Activated CD4-positive, alpha-beta T cell treated with anti-CD3 and anti-CD28 coated beads, Interleukin-2, amount 10 ng/mL, durations not matched to agents 24 days and 14 days (primary cell): Measurements from ENCODE around the gene PLXNC1. TPM values are rescaled to one million over a fixed set of nuclear protein-coding genes. Genes with fewer than 3 reads are reported as not detected.

ENCODE experiments used
- DNase-seq: peaks from one replicate; pipeline ENCODE4 v3.0.0; 2022
- H3K27ac Mint-ChIP-seq: one replicate; pipeline ENCODE4 v1.8.0; 2022; ENCODE audit warnings: mild to moderate bottlenecking, mixed read lengths
- H3K27me3 Mint-ChIP-seq: one replicate; pipeline ENCODE4 v1.8.0; 2022; ENCODE audit warnings: mixed read lengths
- H3K36me3 Mint-ChIP-seq: one replicate; pipeline ENCODE4 v1.8.0; 2022; ENCODE audit warnings: low read depth, mild to moderate bottlenecking, mixed read lengths
- H3K4me1 Mint-ChIP-seq: one replicate; pipeline ENCODE4 v1.8.0; 2021; ENCODE audit warnings: mixed read lengths
- H3K4me3 Mint-ChIP-seq: one replicate; pipeline ENCODE4 v1.8.0; 2022; ENCODE audit warnings: mild to moderate bottlenecking, moderate library complexity, mixed read lengths
- H3K9me3 Mint-ChIP-seq: one replicate; pipeline ENCODE4 v1.8.0; 2021; ENCODE audit warnings: mixed read lengths
- intact Hi-C: fragments of 100-400 bp; cut with micrococcal nuclease; formaldehyde crosslinking; loops from one replicate; pipeline ENCODE4 v1.15.1; 2023
- total RNA-seq: library from RNA; stranded (reverse); gene quantifications from 2 replicates; pipeline ENCODE4 v1.2.3, GENCODE V29; 2022

The PLXNC1 gene
- total RNA-seq, 1 donor from 2014 or later, result 16.0 TPM

DNA sequence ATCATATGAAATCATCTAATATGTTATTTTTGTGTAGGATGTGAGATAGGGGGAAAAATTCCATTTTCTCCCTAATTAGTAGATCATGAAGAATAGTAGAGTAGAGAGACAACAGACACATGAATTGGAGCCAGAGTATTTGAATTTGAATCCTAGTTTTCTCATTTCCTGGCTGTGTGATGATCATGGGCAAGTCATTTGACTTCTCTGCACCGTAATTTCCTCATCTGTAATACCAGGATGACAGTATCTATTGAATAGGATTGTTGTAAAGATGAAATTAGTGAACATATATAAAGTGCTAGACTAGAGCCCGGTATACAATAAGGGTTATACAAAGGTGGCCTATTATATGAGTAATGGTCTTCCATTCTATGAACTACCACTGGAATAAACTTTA is 32.2 kb upstream of the PLXNC1 start:
- Mint-ChIP-seq H3K36me3 (no peaks in the 10 kb centered on the region), H3K9me3 (peaks cover 3% of the 10 kb centered on the region), H3K4me3 (no peak overlapping the region), H3K27ac (no peak overlapping the region), H3K27me3 (no peaks in the 10 kb centered on the region), H3K4me1 (peaks cover 10% of the 10 kb centered on the region)
- intact Hi-C loops, result no loop called here
- no peak for DNase-seq

DNA sequence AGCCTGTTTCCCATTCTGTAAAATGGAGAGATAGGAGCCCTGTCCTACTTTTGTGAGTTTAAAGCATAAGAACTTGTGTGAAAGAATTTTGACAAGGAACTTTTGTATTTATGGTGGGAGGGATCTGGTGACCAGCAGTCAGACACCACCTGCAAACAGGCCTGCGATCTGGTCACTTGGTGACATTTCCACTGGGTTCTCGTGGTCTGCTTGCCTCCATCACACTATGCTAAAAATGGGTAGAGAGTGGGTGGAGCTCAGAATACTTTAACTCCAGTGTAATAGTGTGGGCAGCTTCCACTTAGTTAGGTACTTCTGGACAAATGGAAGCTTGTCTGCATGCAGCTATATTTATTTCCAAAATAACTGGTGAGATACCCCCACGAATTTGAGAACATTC is 26.5 kb upstream of the PLXNC1 start:
- H3K4me3 Mint-ChIP-seq, result no peak overlapping the region
- no peaks in the 10 kb centered on the region for H3K36me3 Mint-ChIP-seq
- no peaks in the 10 kb centered on the region for H3K27me3 Mint-ChIP-seq
- peak overlapping the region; percentile 29 for H3K27ac Mint-ChIP-seq
- peaks cover 37% of the 10 kb centered on the region for H3K4me1 Mint-ChIP-seq
- peaks cover 3% of the 10 kb centered on the region for H3K9me3 Mint-ChIP-seq
- DNase-seq, result no peak
- intact Hi-C loops, result no loop called here

DNA sequence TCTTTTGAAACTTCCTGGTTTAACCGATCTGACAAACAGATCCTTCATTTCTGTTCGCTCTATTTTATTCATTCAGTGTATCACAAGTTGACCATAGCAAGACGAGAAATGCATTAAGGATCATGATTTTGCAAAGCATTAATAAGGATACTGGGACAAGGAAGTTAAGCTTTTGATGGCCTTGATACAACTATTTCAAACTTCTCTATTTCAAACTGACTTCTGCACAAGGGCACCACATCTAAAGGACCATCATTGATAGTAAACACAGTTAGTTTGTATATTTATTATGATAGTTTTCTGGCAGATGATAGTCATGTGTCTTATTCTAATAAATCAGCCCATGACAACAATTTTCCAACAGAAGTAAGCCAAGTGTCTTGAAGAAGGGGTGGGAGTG is 25.8 kb upstream of the PLXNC1 start:
- Mint-ChIP-seq H3K9me3 (peaks cover 3% of the 10 kb centered on the region), H3K4me3 (no peak overlapping the region), H3K36me3 (no peaks in the 10 kb centered on the region), H3K27me3 (no peaks in the 10 kb centered on the region), H3K27ac (no peak overlapping the region), H3K4me1 (peaks cover 41% of the 10 kb centered on the region)
- intact Hi-C loops, result no loop called here
- DNase-seq, result no peak

DNA sequence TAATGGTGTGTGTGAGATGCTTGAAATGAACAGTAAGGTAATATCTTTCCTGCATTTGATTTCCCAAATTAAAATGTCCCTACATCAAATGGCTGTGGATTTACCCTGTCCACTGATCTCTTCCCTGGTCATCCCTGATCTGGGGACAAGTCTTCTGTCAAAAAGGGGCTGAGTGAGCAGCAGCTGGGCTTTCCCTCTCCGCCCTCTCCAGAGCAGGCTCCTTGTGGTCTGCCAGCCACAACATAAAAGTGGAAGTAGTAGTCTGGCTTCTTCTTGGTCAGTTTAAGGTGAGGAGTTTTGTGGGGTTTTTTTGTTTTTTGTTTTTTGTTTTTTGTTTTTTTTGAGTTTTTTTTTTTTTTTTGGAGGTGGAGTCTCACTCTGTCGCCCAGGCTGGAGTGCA is 25.2 kb upstream of the PLXNC1 start:
- peaks cover 2% of the 10 kb centered on the region for H3K27me3 Mint-ChIP-seq
- H3K4me1 Mint-ChIP-seq, result peaks cover 43% of the 10 kb centered on the region
- no peaks in the 10 kb centered on the region for H3K36me3 Mint-ChIP-seq
- H3K27ac Mint-ChIP-seq, result peak overlapping the region; percentile 86
- peaks cover 3% of the 10 kb centered on the region for H3K9me3 Mint-ChIP-seq
- DNase-seq, result no peak
- intact Hi-C loops, result no loop called here
- no peak overlapping the region for H3K4me3 Mint-ChIP-seq

DNA sequence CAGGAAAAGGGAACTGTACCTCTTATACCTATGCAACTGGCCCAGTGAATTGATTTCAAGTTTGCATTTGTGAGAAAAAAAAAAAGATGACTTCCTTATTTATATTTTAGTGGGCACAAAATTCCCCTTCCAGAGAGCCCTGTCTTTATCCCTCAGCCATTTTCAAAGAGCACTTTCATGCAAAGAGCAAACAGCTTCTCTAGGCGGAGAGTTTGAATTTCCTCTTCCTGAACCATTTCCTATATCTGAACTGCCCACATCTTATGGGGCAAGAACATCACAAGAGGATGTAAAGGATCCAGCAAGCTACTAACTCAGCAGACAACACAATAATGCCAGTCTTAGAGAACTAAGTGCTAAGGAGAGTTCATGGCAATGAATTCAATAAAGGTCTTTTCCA is 22.3 kb upstream of the PLXNC1 start:
- intact Hi-C loops, result no loop called here
- Mint-ChIP-seq H3K4me1 (peaks cover 40% of the 10 kb centered on the region), H3K27ac (no peak overlapping the region), H3K27me3 (peaks cover 3% of the 10 kb centered on the region), H3K4me3 (peak overlapping the region; percentile 42), H3K36me3 (no peaks in the 10 kb centered on the region), H3K9me3 (peaks cover 12% of the 10 kb centered on the region)
- DNase-seq, result no peak

DNA sequence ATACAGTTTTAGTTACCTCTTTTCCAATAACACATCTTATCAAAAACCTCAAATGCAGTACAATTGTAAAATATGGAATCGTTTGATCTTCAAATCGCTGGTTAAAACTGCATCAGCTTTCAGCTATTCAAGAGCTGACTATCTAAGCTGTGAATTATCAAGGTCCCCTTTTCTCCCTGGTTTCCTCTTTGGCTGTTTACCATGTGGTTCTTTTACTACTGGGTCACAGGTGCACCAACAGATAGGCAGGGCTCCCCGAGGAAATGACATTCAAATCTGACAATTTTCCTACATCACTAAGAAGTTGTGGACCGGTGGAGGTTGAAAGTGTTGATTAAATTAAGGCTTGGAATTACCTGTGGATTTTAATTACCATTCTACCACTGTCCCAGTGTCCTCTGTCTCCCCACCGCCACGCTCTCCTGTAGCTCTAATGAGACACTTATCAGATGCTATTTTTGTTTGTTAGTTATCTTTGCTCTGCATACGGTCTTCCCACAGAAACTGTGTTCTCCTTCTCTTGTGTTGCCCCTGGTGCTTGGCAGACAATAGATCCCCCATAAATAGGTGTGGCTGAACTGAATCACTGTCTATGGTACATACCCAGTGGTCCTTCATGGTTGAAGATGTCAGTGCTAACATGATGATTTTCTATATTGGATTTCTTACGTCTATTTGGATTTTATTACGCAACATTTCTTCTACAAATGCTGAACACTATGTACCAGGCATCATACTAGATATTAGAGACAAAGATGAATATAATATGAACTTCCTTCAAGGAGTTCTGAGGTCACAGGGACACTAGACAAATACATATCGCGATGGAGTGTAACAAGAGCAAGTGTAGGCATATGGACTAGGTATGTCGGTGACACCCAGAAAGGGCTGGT is 20.9 kb upstream of the PLXNC1 start:
- H3K4me1 Mint-ChIP-seq, result peaks cover 37% of the 10 kb centered on the region
- H3K36me3 Mint-ChIP-seq, result no peaks in the 10 kb centered on the region
- H3K27me3 Mint-ChIP-seq, result peaks cover 9% of the 10 kb centered on the region
- DNase-seq, result no peak
- intact Hi-C loops, result no loop called here
- no peak overlapping the region for H3K27ac Mint-ChIP-seq
- H3K4me3 Mint-ChIP-seq, result no peak overlapping the region
- H3K9me3 Mint-ChIP-seq, result peaks cover 12% of the 10 kb centered on the region

DNA sequence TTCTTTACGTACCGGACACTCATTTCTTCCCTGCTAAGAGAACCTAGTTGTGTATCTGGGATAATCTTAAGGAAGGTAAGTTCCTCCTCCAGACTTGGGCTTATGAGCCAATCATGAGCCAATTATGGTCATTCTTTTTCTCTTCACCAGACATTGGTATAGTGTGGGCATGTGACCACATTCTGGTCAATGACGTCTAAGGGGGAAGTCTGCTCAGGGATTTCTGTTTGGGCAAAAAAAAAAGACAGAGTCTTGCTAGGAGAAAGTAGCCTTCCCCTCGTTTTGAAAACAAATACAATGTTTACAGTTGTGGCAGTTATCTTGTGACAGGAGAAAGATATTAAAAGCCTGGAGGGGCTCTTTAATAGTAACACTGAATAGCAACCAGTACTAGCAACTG is 20.1 kb upstream of the PLXNC1 start:
- H3K27me3 Mint-ChIP-seq, result peaks cover 16% of the 10 kb centered on the region
- intact Hi-C loops, result no loop called here

DNA sequence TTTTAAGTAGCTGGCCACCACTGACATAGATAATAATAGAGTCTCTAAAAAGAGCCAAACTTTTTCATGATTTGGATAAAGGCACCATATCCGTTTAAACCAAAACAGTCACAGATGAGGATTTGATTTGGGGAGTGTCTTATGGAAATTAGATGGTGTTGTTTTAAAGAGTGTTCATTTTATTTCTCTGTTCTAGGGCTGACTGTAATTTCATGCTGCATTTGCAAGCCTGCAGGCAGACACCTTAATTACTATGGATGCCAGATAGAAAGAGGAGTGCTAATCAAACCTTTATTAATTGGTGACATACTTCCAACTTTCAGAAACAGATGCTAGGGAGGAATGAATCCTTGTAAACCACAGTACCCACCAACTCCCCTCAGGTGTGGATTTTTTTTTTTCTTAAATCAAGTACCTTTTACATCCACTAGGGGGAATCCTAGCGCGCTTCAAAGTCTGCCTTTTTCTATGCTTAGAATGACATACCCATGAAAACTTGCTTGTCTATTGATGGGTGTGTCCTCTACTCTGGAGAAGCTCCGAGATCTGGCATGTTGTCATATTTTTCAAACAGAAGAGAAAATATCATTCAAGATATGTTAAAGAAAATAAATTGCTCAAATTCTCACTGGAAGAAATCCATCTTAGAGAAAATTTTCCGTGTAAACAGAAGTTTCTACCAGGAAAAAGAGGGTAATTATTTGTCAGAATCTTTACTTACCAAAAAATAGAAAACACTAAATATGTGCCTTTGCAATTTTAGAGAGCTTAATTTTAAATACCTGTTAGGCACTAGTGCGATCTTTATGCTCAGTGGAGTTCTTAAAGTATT is 14.2 kb upstream of the PLXNC1 start:
- DNase-seq, result peak; percentile 82
- Mint-ChIP-seq H3K36me3 (no peaks in the 10 kb centered on the region), H3K27me3 (peaks cover 17% of the 10 kb centered on the region), H3K4me3 (no peak overlapping the region), H3K9me3 (peaks cover 8% of the 10 kb centered on the region), H3K27ac (no peak overlapping the region), H3K4me1 (peaks cover 3% of the 10 kb centered on the region)
- intact Hi-C loops, result loop anchor here (1.0 kb wide), 1 partner anchor 399 kb away; no protein-coding TSS in a partner anchor

More for the DNA sequence above, 20.1 kb upstream of the PLXNC1 start:
- no peak for DNase-seq
- no peaks in the 10 kb centered on the region for H3K36me3 Mint-ChIP-seq
- H3K4me1 Mint-ChIP-seq, result peaks cover 31% of the 10 kb centered on the region
- H3K27ac Mint-ChIP-seq, result no peak overlapping the region
- H3K4me3 Mint-ChIP-seq, result no peak overlapping the region
- peaks cover 12% of the 10 kb centered on the region for H3K9me3 Mint-ChIP-seq

DNA sequence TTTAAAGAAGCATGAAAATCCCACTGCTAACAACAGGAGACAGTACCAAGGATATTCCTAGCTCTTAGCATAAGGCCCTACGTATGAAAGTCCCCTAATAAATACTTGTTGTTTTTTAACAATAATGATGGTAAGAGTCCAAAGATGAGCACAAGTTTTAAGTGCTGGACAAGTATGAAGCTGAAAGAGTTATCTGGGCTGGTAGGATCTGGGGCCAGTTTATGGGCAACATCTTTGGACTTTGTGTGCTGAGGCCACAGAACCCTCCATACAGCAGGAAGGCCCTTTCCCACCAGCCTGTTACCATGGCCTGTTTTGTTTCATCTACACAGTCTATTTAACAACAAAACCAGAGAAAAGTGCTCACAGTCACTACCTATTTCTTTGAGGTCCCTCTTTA is 12.5 kb upstream of the PLXNC1 start:
- Mint-ChIP-seq H3K27ac (no peak overlapping the region), H3K36me3 (no peaks in the 10 kb centered on the region), H3K9me3 (no peaks in the 10 kb centered on the region), H3K27me3 (peaks cover 17% of the 10 kb centered on the region), H3K4me1 (peaks cover 3% of the 10 kb centered on the region), H3K4me3 (no peak overlapping the region)
- intact Hi-C loops, result no loop called here
- no peak for DNase-seq

DNA sequence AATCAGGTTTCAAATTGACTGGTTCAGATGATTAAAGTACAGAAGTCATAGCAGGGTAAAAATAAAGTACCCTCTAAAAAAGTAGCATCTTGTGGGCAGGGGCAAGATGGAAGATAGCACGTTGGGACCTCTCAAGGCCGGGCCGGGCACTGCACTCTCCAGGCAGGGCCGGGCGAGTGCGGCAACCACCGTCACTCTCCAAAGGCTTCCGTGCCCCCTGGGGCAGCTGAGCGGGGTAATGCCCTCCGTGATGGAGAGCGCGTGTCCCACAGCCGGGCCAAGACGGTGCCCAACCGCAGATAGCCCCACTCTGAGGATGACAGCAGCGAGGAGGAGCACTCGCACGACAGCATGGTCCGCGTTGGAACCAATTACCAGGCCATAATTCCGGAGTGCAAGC is 8.6 kb upstream of the PLXNC1 start:
- Mint-ChIP-seq H3K36me3 (no peaks in the 10 kb centered on the region), H3K4me3 (no peak overlapping the region), H3K27me3 (peaks cover 16% of the 10 kb centered on the region), H3K9me3 (no peaks in the 10 kb centered on the region), H3K27ac (no peak overlapping the region), H3K4me1 (peaks cover 4% of the 10 kb centered on the region)
- DNase-seq, result no peak
- intact Hi-C loops, result loop anchor here (1.0 to 10.0 kb wide), 4 partner anchors 292 to 625 kb away; no protein-coding TSS in a partner anchor

DNA sequence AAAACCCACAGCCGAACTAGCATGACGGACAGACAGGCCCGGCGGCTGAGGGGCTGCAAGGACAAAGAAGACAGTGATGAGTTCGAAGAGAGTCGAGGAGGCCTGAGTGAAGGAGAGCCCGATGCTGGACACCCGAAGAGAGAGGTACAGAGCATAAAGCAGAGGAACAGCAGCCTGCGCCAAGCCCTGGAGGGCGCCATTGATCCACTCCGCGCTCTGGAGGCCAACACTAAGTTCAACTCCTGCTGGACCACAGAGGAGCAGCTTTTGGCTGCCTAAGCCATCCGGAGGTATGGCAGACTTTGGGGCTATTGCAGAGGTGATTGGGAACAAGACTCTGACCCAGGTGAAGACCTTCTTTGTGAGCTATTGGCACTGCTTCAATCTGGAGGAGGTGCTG is 7.8 kb upstream of the PLXNC1 start:
- no peak overlapping the region for H3K4me3 Mint-ChIP-seq
- H3K36me3 Mint-ChIP-seq, result no peaks in the 10 kb centered on the region
- peaks cover 17% of the 10 kb centered on the region for H3K27me3 Mint-ChIP-seq
- H3K27ac Mint-ChIP-seq, result no peak overlapping the region
- intact Hi-C loops, result loop anchor here (1.0 to 10.0 kb wide), 4 partner anchors 292 to 624 kb away; no protein-coding TSS in a partner anchor
- peaks cover 6% of the 10 kb centered on the region for H3K4me1 Mint-ChIP-seq
- H3K9me3 Mint-ChIP-seq, result no peaks in the 10 kb centered on the region
- peak; percentile 87 for DNase-seq

DNA sequence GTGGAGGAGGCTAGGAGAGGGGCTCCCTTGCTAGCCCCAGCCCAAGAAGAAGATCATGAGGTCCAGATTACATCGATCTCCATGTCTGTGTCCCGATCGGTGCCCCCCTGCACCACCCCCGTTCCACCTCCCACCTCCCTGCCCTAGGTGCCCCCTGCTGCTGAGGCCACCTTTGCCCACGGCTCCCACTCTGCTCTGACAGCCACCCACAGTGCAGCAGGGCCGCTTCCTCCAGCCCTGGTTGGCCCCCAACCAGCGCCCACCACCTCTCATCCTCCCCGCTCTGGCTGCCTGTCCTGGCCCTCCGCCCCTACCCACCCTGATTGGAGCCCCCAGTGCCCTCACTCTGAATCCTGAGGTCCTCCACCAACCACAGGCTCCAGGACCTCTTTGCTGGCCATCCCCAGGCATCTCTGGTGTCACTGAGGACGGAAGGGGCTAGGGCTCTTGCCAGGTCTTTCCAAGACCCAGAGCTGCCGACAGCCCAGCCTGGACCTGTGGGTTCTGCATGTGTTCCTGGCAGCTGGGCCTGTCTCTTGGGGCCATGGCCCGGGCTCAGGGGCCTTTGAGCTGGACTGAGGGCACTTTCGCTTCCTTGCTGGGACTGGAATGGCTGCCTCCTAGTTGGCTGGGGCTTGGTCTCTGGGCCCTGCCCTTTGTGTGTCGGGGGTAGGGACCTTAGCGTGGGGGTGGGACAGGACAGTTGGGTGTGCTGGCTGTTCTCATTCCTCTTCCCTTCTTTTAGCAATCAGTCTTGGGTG is 7.2 kb upstream of the PLXNC1 start:
- H3K4me3 Mint-ChIP-seq, result no peak overlapping the region
- no peak overlapping the region for H3K27ac Mint-ChIP-seq
- H3K36me3 Mint-ChIP-seq, result no peaks in the 10 kb centered on the region
- no peaks in the 10 kb centered on the region for H3K9me3 Mint-ChIP-seq
- DNase-seq, result no peak
- peaks cover 6% of the 10 kb centered on the region for H3K4me1 Mint-ChIP-seq
- intact Hi-C loops, result loop anchor here (5.0 to 10.0 kb wide), 3 partner anchors 291 to 624 kb away; no protein-coding TSS in a partner anchor
- peaks cover 17% of the 10 kb centered on the region for H3K27me3 Mint-ChIP-seq

DNA sequence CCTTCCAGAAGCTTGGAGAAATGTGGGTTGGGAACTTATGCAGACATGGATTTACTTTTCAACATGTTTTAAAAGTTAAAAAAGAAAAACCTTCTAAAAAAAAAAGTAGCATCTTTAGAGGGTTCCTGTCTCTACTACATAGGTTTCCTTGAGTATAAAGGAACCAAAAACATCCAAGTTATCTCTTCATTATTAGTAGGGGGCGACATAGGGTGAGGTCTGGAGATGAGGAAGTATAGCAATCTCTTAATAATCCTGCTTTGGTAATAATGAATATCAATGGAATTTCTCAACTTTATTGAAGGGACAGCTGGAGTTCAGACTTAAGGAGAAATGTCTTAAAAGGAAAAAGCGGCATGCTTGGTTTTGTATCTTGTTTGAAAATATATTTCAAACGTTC is 6.5 kb upstream of the PLXNC1 start:
- Mint-ChIP-seq H3K4me3 (no peak overlapping the region), H3K27me3 (peaks cover 24% of the 10 kb centered on the region), H3K4me1 (peaks cover 9% of the 10 kb centered on the region), H3K36me3 (no peaks in the 10 kb centered on the region), H3K9me3 (no peaks in the 10 kb centered on the region), H3K27ac (no peak overlapping the region)
- DNase-seq, result no peak
- intact Hi-C loops, result loop anchor here (5.0 to 10.0 kb wide), 3 partner anchors 290 to 623 kb away; no protein-coding TSS in a partner anchor
